Stomach (tissue), 4 donors: Measurements from ENCODE around the gene CDC25A.

Experiments used
- EP300 ChIP-seq: sonication (generic); formaldehyde crosslinking; IDR thresholded peaks from one replicate; pipeline ENCODE4 v1.6.1; 2017; ENCODE audit warnings: antibody characterized with exemption
- POLR2A ChIP-seq, 4 donors: fragments of 450-650 bp; IDR thresholded peaks; one replicate each; pipeline ENCODE4 v1.6.1; 2016; ENCODE audit warnings: antibody characterized with exemption in 4 of 4, control low read depth in 2 of 4, mild to moderate bottlenecking in 1 of 4, moderate library complexity in 1 of 4
- POLR2AphosphoS5 ChIP-seq, 3 donors: sonication (generic); formaldehyde crosslinking; IDR thresholded peaks; one replicate each; pipeline ENCODE4 v1.6.1; 2016; ENCODE audit warnings: antibody characterized with exemption in 3 of 3
- TF ChIP-seq, protein P1 (sequence below), 7 experiments: fragments of 450-650 bp in 4 of 7; fragments of 200-600 bp in 3 of 7; sonication (generic) in 3 of 7; IDR thresholded peaks; one replicate each; pipeline ENCODE4 v1.5.1; 2016 to 2019; ENCODE audit warnings: antibody characterized with exemption in 7 of 7, control low read depth in 2 of 7, mild to moderate bottlenecking in 1 of 7

DNA sequence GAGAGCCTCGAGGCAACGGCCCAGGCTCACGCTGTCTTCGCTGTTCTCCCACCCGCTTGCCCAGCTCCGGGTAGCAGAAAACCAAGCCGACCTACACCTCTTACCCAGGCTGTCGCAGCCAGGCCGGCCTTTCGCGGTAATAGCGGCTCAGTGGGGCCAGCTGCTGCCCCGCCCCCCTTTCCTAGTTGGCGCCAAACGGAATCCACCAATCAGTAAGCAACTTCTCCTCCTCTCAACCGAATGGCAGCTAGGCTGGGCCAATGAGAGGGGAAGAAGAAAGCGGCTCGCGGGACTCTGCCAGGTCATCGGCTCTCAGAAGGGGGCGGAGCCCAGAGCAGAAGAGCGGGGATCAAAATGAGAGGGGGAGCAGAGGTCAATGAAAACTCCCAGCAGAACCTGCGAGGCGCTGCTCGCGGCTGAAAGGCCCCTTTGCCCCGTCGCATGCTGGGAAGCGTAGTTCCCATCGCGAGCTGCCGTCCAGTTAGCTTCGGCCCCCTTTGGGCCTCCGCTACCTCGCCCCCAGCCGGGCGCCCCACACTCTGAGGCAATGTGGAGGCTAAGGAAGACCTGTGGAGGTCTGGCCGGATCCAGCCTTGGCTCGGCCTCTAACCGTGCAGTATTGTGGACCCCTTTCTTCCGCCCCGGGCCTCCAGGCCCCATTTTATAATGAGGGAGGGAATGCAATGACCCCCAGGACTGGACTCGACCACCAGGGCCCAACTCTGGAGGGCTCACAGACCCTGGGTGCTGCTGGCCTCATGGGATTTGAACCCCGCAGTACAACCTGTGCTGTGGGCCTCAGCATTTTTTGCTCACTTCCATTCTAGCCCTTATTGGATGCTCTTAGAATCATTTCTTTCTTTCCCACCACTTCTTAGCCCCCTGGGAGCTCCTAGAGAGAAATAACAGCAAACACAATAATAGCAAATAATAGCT lies at the start of gene CDC25A:
- TF ChIP-seq POLR2A (IDR thresholded peaks at IDR 0.05) (no peak), EP300 (no peak), POLR2AphosphoS5 (IDR thresholded peaks at IDR 0.05) (peak in 2 of 3 donors; percentile 49 to 53)
- TF ChIP-seq, protein P1, sequence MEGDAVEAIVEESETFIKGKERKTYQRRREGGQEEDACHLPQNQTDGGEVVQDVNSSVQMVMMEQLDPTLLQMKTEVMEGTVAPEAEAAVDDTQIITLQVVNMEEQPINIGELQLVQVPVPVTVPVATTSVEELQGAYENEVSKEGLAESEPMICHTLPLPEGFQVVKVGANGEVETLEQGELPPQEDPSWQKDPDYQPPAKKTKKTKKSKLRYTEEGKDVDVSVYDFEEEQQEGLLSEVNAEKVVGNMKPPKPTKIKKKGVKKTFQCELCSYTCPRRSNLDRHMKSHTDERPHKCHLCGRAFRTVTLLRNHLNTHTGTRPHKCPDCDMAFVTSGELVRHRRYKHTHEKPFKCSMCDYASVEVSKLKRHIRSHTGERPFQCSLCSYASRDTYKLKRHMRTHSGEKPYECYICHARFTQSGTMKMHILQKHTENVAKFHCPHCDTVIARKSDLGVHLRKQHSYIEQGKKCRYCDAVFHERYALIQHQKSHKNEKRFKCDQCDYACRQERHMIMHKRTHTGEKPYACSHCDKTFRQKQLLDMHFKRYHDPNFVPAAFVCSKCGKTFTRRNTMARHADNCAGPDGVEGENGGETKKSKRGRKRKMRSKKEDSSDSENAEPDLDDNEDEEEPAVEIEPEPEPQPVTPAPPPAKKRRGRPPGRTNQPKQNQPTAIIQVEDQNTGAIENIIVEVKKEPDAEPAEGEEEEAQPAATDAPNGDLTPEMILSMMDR (IDR thresholded peaks at IDR 0.05): no peak
